Fibroblast of lung (primary cell): Measurements from ENCODE around the gene IKBIP. TPM values are rescaled to one million over a fixed set of nuclear protein-coding genes. Genes with fewer than 3 reads are reported as not detected.
A peak's percentile ranks its signal among the peaks of the same experiment; 100 is the strongest.

Source experiments
- DNase-seq, 2 donors: peaks; one replicate each; pipeline versions ENCODE4 v3.0.0 to v3.0.0-alpha.2; 2010; ENCODE audit warnings: low read depth in 2 of 2
- H2AFZ ChIP-seq: 2 replicates; pipeline ENCODE4 v1.5.1; 2012; ENCODE audit warnings: low read length, control low read depth, inconsistent platforms
- H3K27ac ChIP-seq: 2 replicates; pipeline ENCODE4 v1.5.1; 2011; ENCODE audit warnings: low read length, control low read depth; ENCODE audit not compliant: insufficient read depth
- H3K27me3 ChIP-seq: 2 replicates; pipeline ENCODE4 v1.5.1; 2011; ENCODE audit warnings: mild to moderate bottlenecking, low read length; ENCODE audit not compliant: control insufficient read depth, insufficient read depth
- H3K36me3 ChIP-seq: 2 replicates; pipeline ENCODE4 v1.5.1; 2011; ENCODE audit warnings: low read length; ENCODE audit not compliant: control insufficient read depth, insufficient read depth
- H3K4me1 ChIP-seq: 2 replicates; pipeline ENCODE4 v1.5.1; 2011; ENCODE audit warnings: low read length; ENCODE audit not compliant: control insufficient read depth, insufficient read depth; ENCODE audit errors: extremely low read depth
- H3K4me2 ChIP-seq: 2 replicates; pipeline ENCODE4 v1.5.1; 2011; ENCODE audit warnings: low read length, control low read depth; ENCODE audit not compliant: insufficient read depth; ENCODE audit errors: extremely low read depth
- H3K4me3 ChIP-seq, 4 experiments: fragments of 200-600 bp in 1 of 4; sonication (generic) in 1 of 4; replicated peaks in 1 of 4; 2 replicates each; pipeline ENCODE4 v1.5.1; 2011 to 2016; ENCODE audit warnings: low read length in 4 of 4, low read depth in 3 of 4, mild to moderate bottlenecking in 3 of 4, control low read depth in 2 of 4, inconsistent platforms in 1 of 4, mixed read lengths in 1 of 4; ENCODE audit not compliant: insufficient read depth in 1 of 4; ENCODE audit errors: control extremely low read depth in 1 of 4
- H3K79me2 ChIP-seq: 2 replicates; pipeline ENCODE4 v1.5.1; 2012; ENCODE audit warnings: mild to moderate bottlenecking, low read length, inconsistent platforms; ENCODE audit not compliant: control insufficient read depth, insufficient read depth
- H3K9ac ChIP-seq: 2 replicates; pipeline ENCODE4 v1.5.1; 2011; ENCODE audit warnings: mild to moderate bottlenecking, low read length, control low read depth; ENCODE audit not compliant: insufficient read depth
- H3K9me3 ChIP-seq: 2 replicates; pipeline ENCODE4 v1.5.1; 2012; ENCODE audit warnings: low read depth, low read length; ENCODE audit not compliant: control insufficient read depth, insufficient read depth
- H4K20me1 ChIP-seq: 2 replicates; pipeline ENCODE4 v1.5.1; 2011; ENCODE audit warnings: low read length; ENCODE audit not compliant: control insufficient read depth, insufficient read depth; ENCODE audit errors: extremely low read depth
- CTCF ChIP-seq, 2 donors: IDR thresholded peaks in 1 of 2; conservative IDR thresholded peaks in 1 of 2; 1 replicate in 1 of 2; 2 replicates in 1 of 2; pipeline ENCODE4 v1.5.1; 2011 to 2012; ENCODE audit warnings: low read length in 2 of 2, control low read depth in 1 of 2, inconsistent platforms in 1 of 2, low read depth in 1 of 2, mild to moderate bottlenecking in 1 of 2
- EZH2 ChIP-seq: IDR thresholded peaks from 2 replicates; pipeline ENCODE4 v1.5.1; 2012; ENCODE audit warnings: low read length, control low read depth, mild to moderate bottlenecking; ENCODE audit errors: missing control alignments
- polyA plus RNA-seq, 2 donors: library from polyadenylated mRNA; depleted of rRNA in 1 of 2; stranded (reverse) in 1 of 2; unstranded in 1 of 2; fragments of >200 nt; gene quantifications; 2 replicates each; pipeline ENCODE4 v1.2.1, GENCODE V29; 2011 to 2012; ENCODE audit warnings: missing spikeins in 1 of 2
- total RNA-seq: library from RNA; depleted of rRNA; stranded (reverse); fragments of >200 nt; gene quantifications from 2 replicates; pipeline ENCODE4 v1.2.1, GENCODE V29; 2014

IKBIP gene
- total and polyA plus RNA-seq, 2 donors (not counting 1 experiment from before 2014, with no cell fraction given): 43.9 to 58.5 TPM

- Histone ChIP-seq H3K79me2 (no peaks in the 10 kb centered on the region), H3K4me1 (no peaks in the 10 kb centered on the region), H3K9ac (no peak overlapping the region), H3K27ac (no peak overlapping the region), H3K4me2 (no peak overlapping the region), H3K27me3 (no peaks in the 10 kb centered on the region), H3K9me3 (no peaks in the 10 kb centered on the region), H3K36me3 (no peaks in the 10 kb centered on the region), H2AFZ (no peak overlapping the region), H3K4me3 (no peak overlapping the region), H4K20me1 (no peaks in the 10 kb centered on the region)
- DNase-seq: peak in 1 of 2 donors; percentile 32
- TF ChIP-seq CTCF (conservative IDR thresholded peaks at IDR 0.05 in 1 of 2, IDR thresholded peaks at IDR 0.05 in 1 of 2; ENCODE audit: low read depth in 1 of 2, low read length in 2 of 2): no peak
Observed at GRCh38 chr12:98686603-98687002, 42.0 kb upstream of the IKBIP start.

- H3K4me2 ChIP-seq: no peak overlapping the region
- H3K4me1 ChIP-seq: no peaks in the 10 kb centered on the region
- no peaks in the 10 kb centered on the region for H3K27me3 ChIP-seq
- H3K27ac ChIP-seq: no peak overlapping the region
- no peaks in the 10 kb centered on the region for H3K9me3 ChIP-seq
- no peak overlapping the region for H3K9ac ChIP-seq
- H3K79me2 ChIP-seq: no peaks in the 10 kb centered on the region
- no peak overlapping the region for H3K4me3 ChIP-seq
- TF ChIP-seq EZH2 (no peak), CTCF (conservative IDR thresholded peaks at IDR 0.05 in 1 of 2, IDR thresholded peaks at IDR 0.05 in 1 of 2; ENCODE audit: low read depth in 1 of 2, low read length in 2 of 2) (no peak)
- H2AFZ ChIP-seq: no peak overlapping the region
- DNase-seq: no peak
- peaks cover 7% of the 10 kb centered on the region for H3K36me3 ChIP-seq
- H4K20me1 ChIP-seq: no peaks in the 10 kb centered on the region
Observed at GRCh38 chr12:98684199-98684598, 39.6 kb upstream of the IKBIP start.

- H3K79me2 ChIP-seq: no peaks in the 10 kb centered on the region
- no peaks in the 10 kb centered on the region for H3K9me3 ChIP-seq
- H3K4me3 ChIP-seq: no peak overlapping the region
- no peak overlapping the region for H3K27ac ChIP-seq
- H3K27me3 ChIP-seq: no peaks in the 10 kb centered on the region
- H4K20me1 ChIP-seq: no peaks in the 10 kb centered on the region
- TF ChIP-seq CTCF (conservative IDR thresholded peaks at IDR 0.05 in 1 of 2, IDR thresholded peaks at IDR 0.05 in 1 of 2; ENCODE audit: low read depth in 1 of 2, low read length in 2 of 2): no peak
- no peak for TF ChIP-seq EZH2
- no peaks in the 10 kb centered on the region for H3K4me1 ChIP-seq
- H3K4me2 ChIP-seq: no peak overlapping the region
- no peak overlapping the region for H2AFZ ChIP-seq
- no peak for DNase-seq
- no peak overlapping the region for H3K9ac ChIP-seq
- peaks cover 7% of the 10 kb centered on the region for H3K36me3 ChIP-seq
Observed at GRCh38 chr12:98679611-98680005, 35.0 kb upstream of the IKBIP start.
